Measurements from ENCODE around the gene PDLIM5. TPM values are rescaled to one million over a fixed set of nuclear protein-coding genes. Genes with fewer than 3 reads are reported as not detected.

The PDLIM5 gene
- total RNA-seq, 2 experiments from 2014 or later, result 6.3 to 12.6 TPM

- Histone ChIP-seq H3K9me2 (ENCODE audit: insufficient read depth, low read length) (no peaks in the 10 kb centered on the region), H3K79me2 (ENCODE audit: insufficient read depth, low read depth, low read length) (no peaks in the 10 kb centered on the region), H3K4me3 (ENCODE audit: low read depth, low read length, poor library complexity, severe bottlenecking) (no peak overlapping the region), H2AFZ (ENCODE audit: low read length) (no peak overlapping the region), H3K4me2 (ENCODE audit: low read length) (no peak overlapping the region), H3K27ac (ENCODE audit: low read depth, low read length, poor library complexity, severe bottlenecking) (no peak overlapping the region), H3K36me3 (ENCODE audit: insufficient read depth, low read length) (no peaks in the 10 kb centered on the region), H3K4me1 (ENCODE audit: insufficient read depth, low read length, poor library complexity, severe bottlenecking) (no peaks in the 10 kb centered on the region), H4K20me1 (ENCODE audit: insufficient read depth, low read length) (no peaks in the 10 kb centered on the region), H3K9me3 (ENCODE audit: low read length) (no peaks in the 10 kb centered on the region)
- no peak for DNase-seq (ENCODE audit: low spot score)
- ChIA-PET CTCF (ENCODE audit: unreplicated experiment) (no interaction called here), POLR2A (interaction anchor here (0.8 kb wide), 1 partner anchor 81 kb away, joined by 3 read pairs; no protein-coding TSS in a partner anchor)
- TF ChIP-seq EZH2phosphoT487 (IDR thresholded peaks at IDR 0.05; ENCODE audit: borderline replicate concordance, low read depth, low read length), result no peak
- TF ChIP-seq CTCF (conservative IDR thresholded peaks at IDR 0.05; ENCODE audit: low read length), result no peak
- BruUV-seq (replicated peaks), result no TSS peak
- intact Hi-C loops (cut with micrococcal nuclease; ENCODE audit: unreplicated experiment), result no loop called here
Measured at GRCh38 chr4:94540476-94540875, 88.7 kb downstream of the PDLIM5 start.

- H3K4me3 ChIP-seq (ENCODE audit: low read depth, low read length, poor library complexity, severe bottlenecking), result no peak overlapping the region
- no peaks in the 10 kb centered on the region for H3K79me2 ChIP-seq (ENCODE audit: insufficient read depth, low read depth, low read length)
- H3K4me2 ChIP-seq (ENCODE audit: low read length), result no peak overlapping the region
- TF ChIP-seq EZH2phosphoT487 (IDR thresholded peaks at IDR 0.05; ENCODE audit: borderline replicate concordance, low read depth, low read length) (no peak), CTCF (conservative IDR thresholded peaks at IDR 0.05; ENCODE audit: low read length) (no peak)
- no peaks in the 10 kb centered on the region for H4K20me1 ChIP-seq (ENCODE audit: insufficient read depth, low read length)
- no peaks in the 10 kb centered on the region for H3K4me1 ChIP-seq (ENCODE audit: insufficient read depth, low read length, poor library complexity, severe bottlenecking)
- H3K36me3 ChIP-seq (ENCODE audit: insufficient read depth, low read length), result no peaks in the 10 kb centered on the region
- POLR2A ChIA-PET, result no interaction called here
- no peaks in the 10 kb centered on the region for H3K9me2 ChIP-seq (ENCODE audit: insufficient read depth, low read length)
- intact Hi-C loops (cut with micrococcal nuclease; ENCODE audit: unreplicated experiment), result no loop called here
- no peak overlapping the region for H2AFZ ChIP-seq (ENCODE audit: low read length)
- no peak overlapping the region for H3K27ac ChIP-seq (ENCODE audit: low read depth, low read length, poor library complexity, severe bottlenecking)
- no peak for DNase-seq (ENCODE audit: low spot score)
- no TSS peak for BruUV-seq (replicated peaks)
- H3K9me3 ChIP-seq (ENCODE audit: low read length), result no peaks in the 10 kb centered on the region
- CTCF ChIA-PET (ENCODE audit: unreplicated experiment), result no interaction called here
Measured at GRCh38 chr4:94544811-94545210, 93.1 kb downstream of the PDLIM5 start.

DNA sequence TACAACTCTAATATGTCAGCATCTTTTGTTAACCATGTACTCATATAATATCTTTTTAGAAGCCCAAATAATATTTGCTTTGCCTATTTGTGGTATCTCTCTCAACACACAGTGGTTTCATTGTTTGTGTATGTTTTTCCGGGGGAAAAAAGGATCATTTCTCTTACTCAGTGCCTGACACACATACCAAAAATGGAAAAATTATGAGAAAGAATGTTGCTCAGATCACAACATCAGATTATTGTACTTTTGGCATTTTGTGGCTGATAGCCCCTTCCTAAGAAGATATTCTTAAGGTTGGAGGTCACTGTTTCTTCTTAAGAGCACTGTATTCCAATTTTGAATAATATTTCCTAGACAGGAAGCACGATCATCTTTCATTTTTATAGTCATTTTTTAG is 93.6 kb downstream of the PDLIM5 start:
- H3K36me3 ChIP-seq (ENCODE audit: insufficient read depth, low read length), result no peaks in the 10 kb centered on the region
- H4K20me1 ChIP-seq (ENCODE audit: insufficient read depth, low read length), result no peaks in the 10 kb centered on the region
- H3K27ac ChIP-seq (ENCODE audit: low read depth, low read length, poor library complexity, severe bottlenecking), result no peak overlapping the region
- no peak for DNase-seq (ENCODE audit: low spot score)
- H3K4me1 ChIP-seq (ENCODE audit: insufficient read depth, low read length, poor library complexity, severe bottlenecking), result no peaks in the 10 kb centered on the region
- CTCF ChIA-PET (ENCODE audit: unreplicated experiment), result no interaction called here
- TF ChIP-seq CTCF (conservative IDR thresholded peaks at IDR 0.05; ENCODE audit: low read length) (no peak), EZH2phosphoT487 (IDR thresholded peaks at IDR 0.05; ENCODE audit: borderline replicate concordance, low read depth, low read length) (no peak)
- H3K9me3 ChIP-seq (ENCODE audit: low read length), result no peaks in the 10 kb centered on the region
- no peaks in the 10 kb centered on the region for H3K9me2 ChIP-seq (ENCODE audit: insufficient read depth, low read length)
- no peak overlapping the region for H3K4me3 ChIP-seq (ENCODE audit: low read depth, low read length, poor library complexity, severe bottlenecking)
- intact Hi-C loops (cut with micrococcal nuclease; ENCODE audit: unreplicated experiment), result no loop called here
- no peak overlapping the region for H2AFZ ChIP-seq (ENCODE audit: low read length)
- POLR2A ChIA-PET, result no interaction called here
- H3K4me2 ChIP-seq (ENCODE audit: low read length), result no peak overlapping the region
- no TSS peak for BruUV-seq (replicated peaks)
- no peaks in the 10 kb centered on the region for H3K79me2 ChIP-seq (ENCODE audit: insufficient read depth, low read depth, low read length)
